ENCODE results near the gene ELMO1.

DNA sequence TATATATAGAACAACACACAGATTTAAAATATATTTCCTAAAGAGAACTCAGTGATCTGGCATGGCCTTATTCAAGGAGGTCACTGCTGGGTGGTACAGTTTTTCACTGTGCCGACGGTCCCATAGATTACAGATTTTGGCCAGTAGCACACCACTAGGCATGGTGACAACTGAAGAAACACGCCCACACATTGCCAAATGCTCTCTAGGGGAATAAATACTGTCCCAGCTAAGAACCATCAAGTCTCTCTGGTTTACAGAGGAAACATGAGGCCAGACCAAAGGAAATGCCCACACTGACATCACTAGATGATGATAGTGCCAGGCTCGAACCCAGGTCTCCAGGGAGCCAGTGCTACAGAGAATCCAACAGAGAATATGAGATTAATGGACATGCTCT lies 316.8 kb downstream of the ELMO1 start:
- no peak for TF ChIP-seq CTCF (IDR thresholded peaks at IDR 0.05)
- TF ChIP-seq POLR2A (IDR thresholded peaks at IDR 0.05): no peak

All from body of pancreas (tissue), 4 donors.